GM19193 (cell line): ENCODE measurements around the gene LANCL2.

Source experiments
- POLR2A ChIP-seq: IDR thresholded peaks from 4 replicates; pipeline ENCODE4 v1.6.1; 2011; ENCODE audit not compliant: insufficient read depth, insufficient read length; ENCODE audit errors: extremely low read depth

The LANCL2 gene

DNA sequence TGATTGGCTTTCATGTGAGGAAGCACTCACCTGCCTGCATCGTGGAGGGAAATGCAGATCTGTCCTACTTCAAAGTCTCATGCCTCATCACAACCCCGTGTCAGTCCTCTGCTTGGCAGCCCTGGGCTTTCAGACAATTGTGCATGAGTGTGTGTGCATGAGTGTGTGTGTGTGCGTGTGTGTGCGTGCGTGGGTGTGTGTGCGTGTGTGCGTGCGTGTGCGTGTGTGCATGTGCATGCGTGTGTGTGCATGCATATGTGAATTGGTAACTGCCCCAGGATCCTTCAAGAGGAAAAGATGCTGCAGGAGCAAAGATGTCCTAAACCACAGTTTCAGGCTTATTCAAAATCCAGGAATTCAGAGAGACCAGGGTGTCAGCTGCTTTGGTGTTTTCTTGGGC is 71.3 kb downstream of the LANCL2 start:
- TF ChIP-seq POLR2A, result no peak

GRCh38 chr7:55437375-55437774 is 72.2 kb downstream of the LANCL2 start:
- TF ChIP-seq POLR2A, result no peak

DNA sequence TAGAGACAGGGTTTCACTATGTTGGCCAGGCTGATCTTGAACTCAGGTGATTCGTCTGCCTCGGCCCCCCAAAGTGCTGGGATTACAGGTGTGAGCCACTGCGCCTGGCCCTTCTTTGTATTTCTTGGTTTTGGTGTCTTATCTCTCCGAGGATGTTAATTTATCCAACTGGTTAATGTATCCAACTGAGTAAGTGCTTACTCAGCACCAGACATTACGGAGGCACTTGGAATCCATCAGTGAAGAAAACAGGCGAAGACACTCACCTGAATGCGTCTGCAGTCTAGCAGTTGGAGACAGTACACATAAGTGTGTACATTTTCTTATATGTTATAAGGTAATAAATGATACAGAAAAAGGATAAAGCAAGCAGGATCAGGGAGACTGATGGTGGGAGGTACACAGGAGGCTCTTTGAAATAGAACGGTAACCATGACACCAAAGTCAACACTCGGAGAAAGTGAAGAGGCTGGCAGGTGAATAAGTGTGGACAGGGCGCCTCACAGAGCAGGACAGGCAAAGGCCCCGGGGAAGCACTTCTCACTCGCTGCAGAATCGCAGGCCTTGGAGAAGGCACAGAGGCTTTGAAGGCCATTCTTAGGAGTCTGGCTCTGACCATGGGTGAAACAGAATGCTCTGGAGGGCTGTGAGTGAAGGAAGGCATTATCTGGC is 73.1 kb downstream of the LANCL2 start:
- TF ChIP-seq POLR2A, result no peak

DNA sequence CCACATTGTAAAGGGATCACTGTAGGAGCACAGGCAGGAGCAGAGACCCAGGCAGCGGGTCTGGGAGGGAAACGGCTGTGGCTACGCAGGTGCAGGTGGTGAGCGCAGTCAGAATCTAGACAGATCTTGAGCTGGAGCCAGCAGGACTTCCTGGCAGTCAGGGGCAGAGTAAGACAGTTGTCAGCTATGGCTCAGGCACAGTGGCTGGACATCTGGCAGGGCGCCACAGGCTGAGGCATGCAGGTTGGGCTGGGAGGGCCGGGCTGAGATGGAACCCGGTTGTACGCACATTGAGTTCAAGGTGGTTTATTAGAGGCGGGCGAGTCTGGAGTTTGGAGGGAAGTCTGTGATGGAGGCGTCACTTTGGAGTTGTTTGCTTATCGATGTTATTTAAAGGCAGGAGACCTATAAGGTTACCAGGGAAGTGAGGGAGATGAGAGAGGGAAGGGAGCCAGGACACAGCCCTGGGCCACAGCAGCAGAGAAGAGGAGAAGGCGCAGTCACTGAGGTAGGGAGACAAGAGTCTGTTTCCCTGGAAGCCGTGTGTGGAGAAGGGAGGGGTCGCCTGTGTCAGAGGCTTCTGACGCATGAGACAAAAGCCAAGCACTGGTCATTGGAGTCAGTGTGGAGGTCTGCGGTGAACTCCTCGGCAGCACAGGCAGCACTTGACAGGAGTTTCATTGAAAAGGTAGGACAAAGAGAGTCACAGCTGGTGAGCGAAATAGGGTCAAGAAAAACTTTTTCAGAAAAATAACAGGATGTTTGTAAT is 73.8 kb downstream of the LANCL2 start:
- TF ChIP-seq POLR2A, result no peak

DNA sequence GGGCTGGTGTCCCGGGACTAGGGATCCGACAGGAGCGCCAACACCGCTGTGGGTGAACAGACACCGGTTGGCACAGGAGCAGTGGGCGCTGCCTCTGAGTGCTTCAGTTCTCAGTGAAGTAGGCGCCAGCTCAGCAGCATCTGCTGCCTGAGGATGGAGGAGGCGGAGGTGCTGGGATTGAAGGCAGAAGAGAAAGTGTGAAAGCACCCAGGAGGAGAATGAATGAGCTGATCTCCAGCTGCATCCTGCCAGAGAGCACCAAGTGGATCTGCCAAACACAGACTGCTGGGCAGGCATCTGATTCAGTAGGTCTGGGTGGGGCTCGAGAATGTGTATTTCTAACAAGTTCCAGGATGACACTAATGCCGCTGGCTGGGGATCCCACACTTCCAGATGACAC is 74.5 kb downstream of the LANCL2 start:
- TF ChIP-seq POLR2A, result no peak

- no peak for TF ChIP-seq POLR2A
Measured at GRCh38 chr7:55440040-55440690, 75.0 kb downstream of the LANCL2 start.

DNA sequence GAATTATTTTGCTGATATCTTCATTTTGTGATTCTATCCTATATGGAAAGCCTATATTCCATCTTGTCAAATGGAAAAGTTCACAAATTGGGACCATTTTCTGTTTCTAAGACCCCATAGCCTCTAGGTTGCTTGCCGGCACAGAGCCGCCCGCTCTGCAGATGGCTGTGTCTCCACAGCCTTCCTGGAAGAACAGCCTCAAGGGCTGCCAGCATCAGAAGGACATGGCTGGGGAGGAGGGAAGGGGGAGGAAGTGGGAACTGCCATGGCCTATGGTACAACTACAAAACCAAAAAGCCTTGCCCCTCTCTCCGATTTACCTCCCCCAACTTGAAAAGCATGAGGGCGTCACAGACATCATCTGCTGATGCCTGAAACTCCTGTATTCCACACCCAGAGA is 75.9 kb downstream of the LANCL2 start:
- no peak for TF ChIP-seq POLR2A

DNA sequence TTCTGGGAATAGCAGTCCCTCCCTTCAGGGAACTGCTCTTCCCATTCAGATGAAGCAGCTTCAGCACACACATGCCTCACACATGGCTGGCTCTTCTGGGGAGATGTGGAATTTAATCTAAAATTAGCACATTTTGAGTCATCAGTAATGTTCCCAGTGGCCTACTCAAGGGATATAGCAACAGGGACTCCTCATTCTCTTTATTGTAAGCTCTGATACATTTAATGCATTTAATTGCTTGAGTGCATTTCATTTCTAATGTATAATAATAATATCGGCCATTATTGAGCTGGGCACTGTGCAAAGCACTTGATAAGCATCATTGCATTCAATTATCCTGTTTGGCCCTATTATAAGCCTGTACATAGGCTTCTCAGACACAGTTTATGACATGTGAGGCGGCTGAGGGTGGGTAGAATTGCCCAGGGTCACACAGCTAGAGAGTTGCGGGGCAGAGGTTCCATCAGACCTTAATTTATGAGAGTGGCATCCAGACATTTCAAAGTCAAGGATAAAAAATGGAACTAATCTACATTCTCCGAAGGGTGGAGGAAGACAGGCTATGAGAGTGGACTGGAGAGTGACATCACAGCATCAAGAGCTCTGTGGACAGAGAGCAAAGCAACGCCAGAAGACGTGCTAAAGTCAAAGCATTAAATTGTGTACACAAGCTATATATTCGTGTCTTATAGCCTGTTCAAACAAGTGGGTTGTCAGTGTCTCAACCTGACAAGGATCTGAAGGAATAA is 76.8 kb downstream of the LANCL2 start:
- TF ChIP-seq POLR2A, result no peak

GRCh38 chr7:55444786-55445185 is 79.6 kb downstream of the LANCL2 start:
- TF ChIP-seq POLR2A, result no peak

- no peak for TF ChIP-seq POLR2A
Measured at GRCh38 chr7:55448526-55448925, 83.4 kb downstream of the LANCL2 start.

GRCh38 chr7:55449205-55449991 is 84.3 kb downstream of the LANCL2 start:
- no peak for TF ChIP-seq POLR2A

DNA sequence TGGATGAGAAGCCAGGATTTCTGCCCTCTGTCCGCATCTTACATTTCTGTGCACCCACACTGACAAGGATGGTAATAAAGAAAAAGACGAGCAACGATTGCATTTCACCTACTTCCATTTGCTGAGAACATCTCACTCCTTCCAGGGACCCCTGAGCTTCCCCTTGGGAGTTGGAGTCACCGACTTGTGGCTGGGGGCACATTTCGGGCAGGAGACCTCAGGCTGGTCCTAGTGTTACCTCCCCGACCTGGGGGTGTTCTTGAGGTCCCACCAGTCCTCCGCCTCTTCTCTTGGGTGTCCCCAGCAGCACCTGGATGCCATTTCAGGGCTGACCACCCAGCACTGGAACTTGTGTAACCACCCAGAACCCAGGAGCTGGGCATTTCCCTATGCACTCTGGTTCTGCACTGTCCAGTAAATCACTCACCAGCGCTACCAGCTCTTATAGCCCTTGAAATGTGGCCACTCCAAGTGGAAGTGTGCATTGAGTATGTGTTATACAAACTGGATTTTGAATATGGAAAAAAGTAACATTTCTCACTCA is 84.9 kb downstream of the LANCL2 start:
- TF ChIP-seq POLR2A, result no peak

DNA sequence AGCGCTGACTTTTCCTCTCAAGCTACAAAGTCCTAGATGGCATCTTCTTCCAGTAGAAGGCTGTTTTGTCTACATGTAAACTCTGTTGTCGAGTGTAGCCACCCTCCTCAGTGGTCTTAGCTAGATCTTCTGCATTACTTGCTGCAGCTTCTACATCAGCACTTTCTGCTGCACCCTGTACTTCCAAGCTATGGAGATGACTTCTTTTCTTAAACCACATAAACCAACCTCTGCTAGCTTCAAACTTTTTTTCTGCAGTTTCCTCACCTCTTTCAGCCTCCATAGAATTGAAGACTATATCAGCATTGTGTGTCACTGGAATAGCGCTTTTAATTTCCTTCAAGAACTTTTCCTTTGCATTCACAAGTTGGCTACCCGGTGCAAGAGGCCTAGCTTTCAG is 87.8 kb downstream of the LANCL2 start:
- no peak for TF ChIP-seq POLR2A

DNA sequence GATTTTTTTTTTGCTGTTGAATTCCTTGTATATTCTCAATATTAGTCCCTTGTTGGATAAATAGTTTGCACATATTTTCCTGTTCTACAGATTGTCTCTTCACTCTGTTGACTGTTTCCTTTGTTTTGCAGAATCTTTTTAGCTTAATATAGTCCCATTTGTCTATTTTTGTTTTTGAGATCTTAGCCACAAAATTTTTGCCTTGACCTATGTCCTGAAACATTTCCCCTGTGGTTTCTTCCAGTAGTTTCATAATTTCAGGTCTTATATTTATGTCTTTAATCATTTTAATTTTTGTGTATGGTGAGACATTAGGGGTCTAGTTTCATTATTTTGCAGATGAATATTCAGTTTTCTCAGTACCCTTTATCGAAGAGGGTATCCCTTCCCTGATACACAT is 92.7 kb downstream of the LANCL2 start:
- TF ChIP-seq POLR2A, result no peak
